Mucosa of stomach (tissue), 1 donor: ENCODE results near the gene DNAJA1.

Experiments
- H3K27me3 ChIP-seq: one replicate; pipeline ENCODE4 v1.7.0; 2013; ENCODE audit warnings: mild to moderate bottlenecking, low read length; ENCODE audit not compliant: control insufficient read depth, insufficient read depth
- H3K36me3 ChIP-seq: one replicate; pipeline ENCODE4 v1.7.0; 2013; ENCODE audit warnings: low read length; ENCODE audit not compliant: control insufficient read depth, insufficient read depth
- H3K4me1 ChIP-seq: one replicate; pipeline ENCODE4 v1.7.0; 2013; ENCODE audit warnings: mild to moderate bottlenecking, low read length; ENCODE audit not compliant: control insufficient read depth, insufficient read depth
- H3K4me3 ChIP-seq: one replicate; pipeline ENCODE4 v1.7.0; 2013; ENCODE audit warnings: low read length
- H3K9ac ChIP-seq: one replicate; pipeline ENCODE4 v1.7.0; 2013; ENCODE audit warnings: mild to moderate bottlenecking, low read length, moderate library complexity
- H3K9me3 ChIP-seq: one replicate; pipeline ENCODE4 v1.7.0; 2013; ENCODE audit warnings: mild to moderate bottlenecking, low read length, moderate library complexity; ENCODE audit not compliant: control insufficient read depth
- donor health status: Pancreatic carcinoma.

Gene DNAJA1

DNA sequence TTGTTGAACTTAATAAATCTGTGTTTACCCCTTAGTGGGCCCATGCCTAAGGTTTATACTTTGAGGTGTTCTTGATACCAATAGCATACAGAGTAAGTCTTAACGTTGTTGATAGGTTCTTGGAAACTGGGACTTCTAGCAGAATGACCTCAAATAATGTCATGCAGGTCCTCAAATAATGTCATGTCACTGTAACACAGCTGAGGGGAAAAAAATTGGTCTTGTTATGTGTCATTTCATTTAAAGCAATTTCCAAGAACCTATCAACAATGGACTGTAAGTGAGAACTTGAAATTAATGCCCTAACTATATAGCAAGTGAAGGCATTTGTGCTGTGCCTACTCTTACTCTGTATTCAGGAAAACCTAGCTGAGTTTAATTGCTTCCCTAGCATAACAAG, 7.2 kb downstream of the DNAJA1 start:
- H3K4me1 ChIP-seq, result peaks cover 19% of the 10 kb centered on the region
- no peak overlapping the region for H3K4me3 ChIP-seq
- no peaks in the 10 kb centered on the region for H3K9me3 ChIP-seq
- no peaks in the 10 kb centered on the region for H3K27me3 ChIP-seq
- peaks cover 17% of the 10 kb centered on the region for H3K36me3 ChIP-seq
- no peak overlapping the region for H3K9ac ChIP-seq

DNA sequence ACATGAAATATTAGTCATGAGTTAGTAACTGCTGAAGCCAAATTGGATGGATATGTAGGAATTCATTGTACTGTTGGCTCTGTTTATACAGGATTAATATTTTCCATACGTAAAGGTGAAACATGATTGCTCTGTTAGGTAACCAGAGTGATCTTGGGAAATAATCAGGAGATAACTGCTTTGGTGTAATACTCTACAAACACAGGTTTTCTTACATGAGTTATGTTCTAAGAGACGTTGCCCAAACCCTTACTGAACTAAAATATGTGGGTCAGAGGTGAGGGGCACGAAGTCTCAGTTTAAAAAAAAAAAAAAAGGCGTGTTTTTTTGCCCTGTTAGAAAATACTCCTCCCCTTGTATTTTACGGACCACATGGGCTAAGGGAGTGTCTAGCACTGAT, 7.8 kb downstream of the DNAJA1 start:
- no peak overlapping the region for H3K9ac ChIP-seq
- no peak overlapping the region for H3K4me3 ChIP-seq
- peaks cover 15% of the 10 kb centered on the region for H3K4me1 ChIP-seq
- H3K27me3 ChIP-seq, result no peaks in the 10 kb centered on the region
- no peaks in the 10 kb centered on the region for H3K9me3 ChIP-seq
- peaks cover 17% of the 10 kb centered on the region for H3K36me3 ChIP-seq

DNA sequence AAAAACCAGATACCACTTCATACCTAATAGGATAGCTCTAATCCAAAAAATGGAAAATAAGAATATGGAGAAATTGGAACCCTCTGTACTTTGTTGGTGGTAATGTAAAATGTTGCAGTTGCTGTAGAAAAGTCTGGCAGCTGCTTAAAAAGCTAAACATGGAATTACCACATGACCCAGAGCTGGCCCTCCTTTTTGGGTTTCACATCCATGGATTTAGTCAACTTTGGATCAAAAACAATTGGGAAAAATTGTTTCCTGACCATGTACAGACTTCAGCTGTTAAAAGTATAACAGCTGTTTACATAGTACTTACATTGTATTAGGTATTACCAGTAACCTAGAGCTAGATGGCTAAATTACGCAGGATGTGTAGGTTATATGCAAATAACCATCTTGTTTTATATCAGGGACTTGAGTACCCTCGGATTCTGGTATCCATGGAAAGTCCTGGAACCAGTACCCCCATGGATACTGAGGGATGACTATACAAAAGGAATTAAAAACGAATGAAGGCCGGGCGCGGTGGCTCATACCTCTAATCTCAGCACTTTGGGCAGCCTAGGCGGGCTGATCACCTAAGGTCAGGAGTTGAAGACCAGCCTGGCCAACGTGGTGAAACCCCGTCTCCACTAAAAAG, 15.8 kb downstream of the DNAJA1 start:
- no peak overlapping the region for H3K9ac ChIP-seq
- H3K36me3 ChIP-seq, result peaks cover 12% of the 10 kb centered on the region
- H3K27me3 ChIP-seq, result no peaks in the 10 kb centered on the region
- no peaks in the 10 kb centered on the region for H3K4me1 ChIP-seq
- no peaks in the 10 kb centered on the region for H3K9me3 ChIP-seq
- no peak overlapping the region for H3K4me3 ChIP-seq

DNA sequence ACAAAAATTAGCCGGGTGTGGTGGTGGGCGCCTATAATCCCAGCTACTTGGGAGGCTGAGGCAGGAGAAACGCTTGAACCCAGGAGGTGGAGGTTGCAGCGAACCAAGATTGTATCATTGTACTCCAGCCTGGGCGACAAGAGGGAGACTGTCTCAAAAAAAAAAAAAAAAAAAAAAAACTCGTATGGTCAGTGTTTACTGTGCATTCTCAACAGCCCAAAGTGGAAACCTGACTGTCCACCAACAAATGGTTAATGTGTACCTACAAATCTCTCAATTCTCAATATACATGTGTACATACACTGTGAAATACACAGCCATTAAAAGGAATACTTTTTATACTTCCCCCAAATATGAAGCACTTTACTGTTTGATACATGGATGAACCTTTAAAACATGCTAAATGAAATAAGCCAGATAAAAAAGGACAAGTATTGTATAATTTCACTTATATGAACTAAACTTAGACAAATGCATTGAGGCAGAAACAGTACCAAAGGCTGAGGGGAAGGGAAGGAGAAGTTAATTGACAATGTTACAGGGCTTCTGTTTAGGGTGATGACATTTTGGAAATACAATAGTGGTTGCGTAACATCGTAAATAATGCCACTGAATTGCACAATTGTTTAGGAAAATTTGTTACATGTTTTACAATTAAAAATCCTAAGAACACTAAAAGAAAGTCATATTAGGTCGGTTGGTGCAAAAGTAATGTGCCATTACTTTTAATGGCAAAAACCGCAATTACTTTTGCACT, 16.5 kb downstream of the DNAJA1 start:
- Histone ChIP-seq H3K4me3 (no peak overlapping the region), H3K9ac (no peak overlapping the region), H3K9me3 (no peaks in the 10 kb centered on the region), H3K36me3 (peaks cover 11% of the 10 kb centered on the region), H3K4me1 (no peaks in the 10 kb centered on the region), H3K27me3 (no peaks in the 10 kb centered on the region)

DNA sequence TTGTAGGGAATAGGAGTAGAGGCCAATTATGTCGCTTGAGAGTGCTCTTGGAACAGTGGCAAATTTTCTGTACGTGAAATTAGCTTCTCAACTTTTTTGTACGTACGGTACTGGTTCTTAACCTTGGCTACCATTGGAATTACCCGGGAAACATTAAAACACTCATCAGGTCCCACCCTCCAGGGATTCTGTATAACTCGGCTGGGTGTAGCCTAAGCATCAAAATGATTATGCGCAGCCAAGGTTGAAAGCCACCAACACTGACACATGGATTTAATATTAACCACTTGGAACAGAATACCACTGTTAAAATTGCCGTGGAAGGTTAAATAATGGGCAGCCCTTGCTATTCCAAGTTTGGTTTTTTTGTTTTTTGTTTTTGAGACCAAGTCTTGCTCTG, 17.4 kb downstream of the DNAJA1 start:
- Histone ChIP-seq H3K36me3 (peaks cover 6% of the 10 kb centered on the region), H3K27me3 (no peaks in the 10 kb centered on the region), H3K4me1 (no peaks in the 10 kb centered on the region), H3K9me3 (no peaks in the 10 kb centered on the region), H3K9ac (no peak overlapping the region), H3K4me3 (no peak overlapping the region)

DNA sequence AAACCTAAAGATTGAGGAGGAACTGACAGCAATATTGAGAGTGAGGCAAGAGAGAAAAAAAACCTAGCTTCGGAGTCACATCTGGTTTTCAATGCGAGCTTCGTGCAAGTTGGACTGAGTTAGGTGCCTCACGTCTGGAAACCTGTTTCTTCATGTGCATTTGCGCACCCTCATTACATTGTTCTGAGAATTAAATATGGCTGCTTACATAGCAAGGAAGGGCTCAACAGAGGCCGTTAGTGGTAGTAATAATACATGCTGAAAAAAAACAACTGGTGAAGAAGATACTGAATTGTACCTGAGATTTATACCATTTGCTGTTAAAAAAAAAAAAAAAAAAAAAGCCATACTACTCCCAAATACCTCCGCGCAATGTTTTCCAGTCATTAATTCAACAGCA, 18.6 kb downstream of the DNAJA1 start:
- no peaks in the 10 kb centered on the region for H3K27me3 ChIP-seq
- no peaks in the 10 kb centered on the region for H3K4me1 ChIP-seq
- H3K9me3 ChIP-seq, result no peaks in the 10 kb centered on the region
- H3K4me3 ChIP-seq, result no peak overlapping the region
- H3K36me3 ChIP-seq, result peaks cover 4% of the 10 kb centered on the region
- H3K9ac ChIP-seq, result peak overlapping the region; percentile 86

DNA sequence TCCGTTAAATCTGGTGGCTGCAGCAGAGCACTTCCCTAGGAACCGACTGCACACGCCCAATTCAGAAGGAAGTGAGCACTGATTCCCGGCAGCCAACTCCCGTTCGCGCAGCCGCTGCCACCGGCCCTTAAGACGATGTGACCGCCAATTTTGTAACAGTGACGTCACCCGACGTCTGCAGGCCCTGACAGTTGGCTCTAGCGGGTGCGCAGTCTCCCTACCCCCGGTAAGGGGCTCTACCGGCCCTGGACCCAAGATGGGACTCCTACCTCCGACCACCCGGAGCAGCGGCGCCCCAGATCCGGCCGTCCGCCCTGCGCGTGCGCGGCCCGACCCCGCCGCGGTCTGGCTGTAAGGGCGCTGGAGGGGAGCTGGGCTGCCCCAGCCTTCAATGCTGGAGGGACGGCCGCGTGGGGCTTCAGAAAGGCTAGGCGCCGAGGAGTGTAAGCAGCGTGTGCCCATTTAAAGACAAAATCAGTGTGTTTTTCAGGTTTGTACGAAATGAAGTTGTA, 19.1 kb downstream of the DNAJA1 start:
- Histone ChIP-seq H3K36me3 (no peaks in the 10 kb centered on the region), H3K4me1 (no peaks in the 10 kb centered on the region), H3K4me3 (peak overlapping the region; percentile 76), H3K27me3 (no peaks in the 10 kb centered on the region), H3K9me3 (no peaks in the 10 kb centered on the region), H3K9ac (peak overlapping the region; percentile 86)

DNA sequence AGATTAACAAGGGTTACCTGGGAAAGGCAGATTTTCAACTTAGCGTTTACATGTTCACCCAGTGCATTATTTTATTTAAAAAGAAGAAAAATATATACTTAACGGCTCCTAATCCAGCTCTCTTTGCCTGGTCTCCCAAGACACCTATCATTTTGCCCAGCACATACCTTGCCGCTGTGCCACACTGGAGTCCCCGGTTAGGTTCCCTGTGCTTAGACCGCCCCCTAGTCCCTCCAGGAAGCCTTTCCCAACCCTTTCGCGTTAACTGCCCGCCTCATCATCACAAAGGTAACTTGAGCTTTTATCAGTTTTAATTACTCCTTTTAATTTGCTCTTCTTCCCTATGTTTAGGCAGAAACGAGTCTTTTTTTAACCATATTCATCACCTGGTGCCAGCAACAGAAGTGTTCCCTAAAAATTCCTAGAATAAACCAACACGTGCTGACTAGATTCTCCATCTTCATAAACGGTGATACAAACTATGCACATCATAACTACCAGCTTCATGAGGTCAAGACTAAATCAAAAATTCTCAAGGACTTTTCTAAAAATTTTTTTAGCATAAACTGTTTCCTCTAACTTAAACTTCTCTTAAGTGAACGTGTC, 19.7 kb downstream of the DNAJA1 start:
- Histone ChIP-seq H3K27me3 (no peaks in the 10 kb centered on the region), H3K9ac (peak overlapping the region; percentile 86), H3K4me3 (peak overlapping the region; percentile 76), H3K4me1 (no peaks in the 10 kb centered on the region), H3K36me3 (no peaks in the 10 kb centered on the region), H3K9me3 (no peaks in the 10 kb centered on the region)

DNA sequence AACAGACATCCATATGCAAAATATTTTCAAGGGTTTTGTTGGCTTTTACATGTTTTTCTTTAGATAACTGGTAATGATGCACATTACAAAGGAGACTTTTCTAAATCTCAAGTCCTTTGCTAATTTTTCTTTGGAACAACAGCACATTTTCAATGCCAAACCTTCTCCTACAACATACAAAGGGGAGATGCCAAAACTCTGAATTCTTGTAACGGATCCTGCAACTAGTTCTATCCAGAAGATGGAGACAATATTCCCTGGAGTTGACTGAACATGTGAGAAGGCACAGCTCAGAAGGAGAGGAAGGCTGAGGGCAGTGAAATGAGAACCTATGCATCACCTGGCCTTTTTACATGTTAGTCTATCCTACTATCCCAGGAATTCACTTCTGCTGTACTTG, 21.0 kb downstream of the DNAJA1 start:
- Histone ChIP-seq H3K36me3 (no peaks in the 10 kb centered on the region), H3K4me3 (no peak overlapping the region), H3K9me3 (no peaks in the 10 kb centered on the region), H3K27me3 (no peaks in the 10 kb centered on the region), H3K4me1 (no peaks in the 10 kb centered on the region), H3K9ac (no peak overlapping the region)

DNA sequence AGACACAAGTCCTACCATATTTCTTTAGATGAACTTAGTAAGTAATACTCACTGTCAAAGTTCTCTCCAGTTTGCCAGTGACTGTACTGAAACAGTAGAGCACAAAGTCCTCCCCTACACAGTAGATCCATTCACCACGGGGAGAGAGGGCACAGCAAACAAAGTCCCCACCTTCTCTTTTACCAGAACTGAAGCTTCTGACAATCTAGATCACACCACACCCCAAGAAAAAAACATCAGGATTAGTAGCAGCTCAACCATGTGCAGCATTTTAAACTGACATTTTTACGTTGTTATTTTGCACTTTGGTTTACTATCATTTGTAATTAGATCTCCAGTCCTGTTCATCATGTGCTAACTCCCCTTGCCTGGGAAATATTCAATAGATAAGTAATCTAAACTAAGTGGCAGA, 23.0 kb downstream of the DNAJA1 start:
- Histone ChIP-seq H3K36me3 (no peaks in the 10 kb centered on the region), H3K4me3 (no peak overlapping the region), H3K4me1 (no peaks in the 10 kb centered on the region), H3K9ac (no peak overlapping the region), H3K9me3 (no peaks in the 10 kb centered on the region), H3K27me3 (no peaks in the 10 kb centered on the region)

DNA sequence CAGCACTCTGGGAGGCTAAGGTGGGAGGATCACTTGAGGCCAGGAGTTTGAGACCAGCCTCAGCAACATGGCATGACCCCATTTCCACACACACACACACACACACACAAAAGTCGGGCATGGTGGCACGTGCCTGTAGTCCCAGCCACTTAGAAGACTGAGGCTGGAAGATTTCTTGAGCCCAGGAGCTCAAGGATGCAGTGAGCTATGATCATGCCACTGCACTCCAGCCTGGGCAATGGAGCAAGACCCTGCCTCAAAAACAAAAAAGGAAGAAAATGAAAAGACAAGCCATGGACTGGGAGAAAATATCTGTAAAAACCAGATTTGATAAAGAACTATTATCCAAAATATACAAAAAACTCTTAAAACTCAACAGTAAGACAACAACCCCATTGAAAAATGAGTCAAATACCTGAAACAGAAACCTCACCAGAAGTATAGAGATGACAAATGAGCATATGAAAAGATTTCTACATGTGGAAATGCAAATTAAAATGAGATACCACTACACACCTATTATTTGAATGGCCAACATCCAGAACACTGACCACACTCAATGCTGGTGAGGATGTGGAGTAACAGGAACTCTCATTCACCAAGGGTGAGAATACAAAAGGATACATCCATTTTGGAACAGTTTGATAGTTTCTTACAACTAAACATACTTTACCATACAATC, 24.7 kb downstream of the DNAJA1 start:
- Histone ChIP-seq H3K4me1 (no peaks in the 10 kb centered on the region), H3K36me3 (peaks cover 6% of the 10 kb centered on the region), H3K9ac (no peak overlapping the region), H3K27me3 (no peaks in the 10 kb centered on the region), H3K4me3 (no peak overlapping the region), H3K9me3 (no peaks in the 10 kb centered on the region)

DNA sequence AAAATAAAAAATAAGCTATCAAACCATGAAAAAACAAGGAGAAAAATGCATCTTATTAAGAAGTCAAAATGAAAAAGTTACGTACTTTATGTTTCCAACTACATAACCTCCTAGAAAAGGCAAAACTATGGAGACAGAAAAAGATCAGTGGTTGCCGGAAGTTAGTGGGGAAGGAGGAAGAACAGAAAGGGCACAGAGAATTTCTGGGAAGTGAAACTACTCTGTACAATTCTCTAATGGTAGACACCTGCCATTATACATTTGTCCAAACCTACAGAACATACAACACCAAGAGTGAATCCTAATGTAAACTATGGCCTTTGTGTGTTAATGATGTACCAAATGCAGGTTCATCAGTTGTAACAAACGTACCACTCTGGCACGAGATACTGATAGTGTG, 26.1 kb downstream of the DNAJA1 start:
- H3K27me3 ChIP-seq, result no peaks in the 10 kb centered on the region
- no peak overlapping the region for H3K9ac ChIP-seq
- H3K4me3 ChIP-seq, result no peak overlapping the region
- H3K4me1 ChIP-seq, result no peaks in the 10 kb centered on the region
- H3K9me3 ChIP-seq, result no peaks in the 10 kb centered on the region
- H3K36me3 ChIP-seq, result peaks cover 15% of the 10 kb centered on the region
